NB4 (cell line): ENCODE measurements around the gene KRT83.
A peak's percentile ranks its signal among the peaks of the same experiment; 100 is the strongest.
"Not testable (repeated sequence)": the region's sequence is repeated elsewhere in the genome, so short reads cannot be mapped to it uniquely, and the experiment has no call there.

Source experiments
- DNase-seq: peaks from one replicate; pipeline ENCODE4 v3.0.0; 2010; ENCODE audit warnings: low read depth
- H3K4me3 ChIP-seq: one replicate; pipeline ENCODE4 v1.5.1; 2011; ENCODE audit warnings: mild to moderate bottlenecking, low read depth, low read length, moderate library complexity
- CTCF ChIP-seq: IDR thresholded peaks from one replicate; pipeline ENCODE4 v1.5.1; 2012; ENCODE audit warnings: low read depth, low read length
- MAX ChIP-seq: IDR thresholded peaks from 2 replicates; pipeline ENCODE4 v1.6.1; 2011; ENCODE audit warnings: low read depth, low read length
- MYC ChIP-seq: IDR thresholded peaks from 2 replicates; pipeline ENCODE4 v1.6.1; 2011; ENCODE audit warnings: low read depth, low read length
- POLR2A ChIP-seq: IDR thresholded peaks from 2 replicates; pipeline ENCODE4 v1.6.1; 2011; ENCODE audit warnings: mild to moderate bottlenecking; ENCODE audit not compliant: insufficient read length; ENCODE audit errors: extremely low read depth

Gene KRT83

GRCh38 chr12:52305921-52306705 is 15.1 kb downstream of the KRT83 start:
- peak; percentile 31 for DNase-seq
- H3K4me3 ChIP-seq = no peak overlapping the region
- TF ChIP-seq CTCF (peak; percentile 43), MYC (no peak)

GRCh38 chr12:52304941-52305411 is 16.2 kb downstream of the KRT83 start:
- peak; percentile 84 for DNase-seq
- H3K4me3 ChIP-seq = peak overlapping the region; percentile 2

- not testable (repeated sequence) for DNase-seq, H3K4me3 ChIP-seq
Observed at GRCh38 chr12:52302242-52302914, 18.8 kb downstream of the KRT83 start.

- H3K4me3 ChIP-seq, DNase-seq: not testable (repeated sequence)
Observed at GRCh38 chr12:52301721-52302120, 19.5 kb downstream of the KRT83 start.

- DNase-seq = no peak
- TF ChIP-seq CTCF (no peak), MAX (no peak), MYC (no peak), POLR2A (no peak)
- no peak overlapping the region for H3K4me3 ChIP-seq
Observed at GRCh38 chr12:52300796-52301691, 20.2 kb downstream of the KRT83 start.

- no peak for TF ChIP-seq CTCF
- TF ChIP-seq MAX = no peak
- TF ChIP-seq POLR2A = no peak
- TF ChIP-seq MYC = no peak
- no peak for DNase-seq
Observed at GRCh38 chr12:52298677-52299190, 22.5 kb downstream of the KRT83 start.

GRCh38 chr12:52296572-52297215 is 24.5 kb downstream of the KRT83 start:
- TF ChIP-seq POLR2A = no peak
- no peak for TF ChIP-seq MAX
- TF ChIP-seq MYC = no peak
- no peak for TF ChIP-seq CTCF
- no peak overlapping the region for H3K4me3 ChIP-seq
- peak; percentile 25 for DNase-seq

More at GRCh38 chr12:52298677-52299190, 22.5 kb downstream of the KRT83 start:
- H3K4me3 ChIP-seq = no peak overlapping the region
